Activated CD4-positive, CD25-positive, alpha-beta regulatory T cell (primary cell): ENCODE measurements around the gene TMCO1.
"Not testable (repeated sequence)": the region's sequence is repeated elsewhere in the genome, so short reads cannot be mapped to it uniquely, and the experiment has no call there.

Experiments used
- DNase-seq, 4 experiments: peaks; one replicate each; lab custom pipeline; 2025; lab: John Stamatoyannopoulos, UW

Gene TMCO1

GRCh38 chr1:165686971-165687433 lies 81.7 kb downstream of the TMCO1 start:
- DNase-seq: no peak

- no peak for DNase-seq
Observed at GRCh38 chr1:165686121-165686970, 82.3 kb downstream of the TMCO1 start.

GRCh38 chr1:165683848-165684485 lies 84.7 kb downstream of the TMCO1 start:
- DNase-seq: no peak

GRCh38 chr1:165680773-165681172 lies 87.9 kb downstream of the TMCO1 start:
- not testable (repeated sequence) for DNase-seq

- no peak for DNase-seq
Observed at GRCh38 chr1:165680303-165680702, 88.4 kb downstream of the TMCO1 start.

GRCh38 chr1:165679282-165680036 lies 89.2 kb downstream of the TMCO1 start:
- no peak for DNase-seq

- no peak for DNase-seq
Observed at GRCh38 chr1:165678509-165678908, 90.2 kb downstream of the TMCO1 start.
